ENCODE results near the gene SSH2.

The SSH2 gene

GRCh38 chr17:29769225-29769624 lies 160.8 kb downstream of the SSH2 start:
- no peak for DNase-seq

GRCh38 chr17:29766796-29767327 lies 163.2 kb downstream of the SSH2 start:
- DNase-seq, result no peak

- DNase-seq, result no peak
Observed at GRCh38 chr17:29764748-29765147, 165.3 kb downstream of the SSH2 start.

GRCh38 chr17:29764217-29764616 lies 165.8 kb downstream of the SSH2 start:
- DNase-seq, result no peak

- DNase-seq, result no peak
Observed at GRCh38 chr17:29763273-29763672, 166.8 kb downstream of the SSH2 start.

GRCh38 chr17:29761040-29761761 lies 168.8 kb downstream of the SSH2 start:
- peak; percentile 83 to 88 for DNase-seq

GRCh38 chr17:29760279-29761039 lies 169.6 kb downstream of the SSH2 start:
- DNase-seq, result peak; percentile 23 to 64

- no peak for DNase-seq
Observed at GRCh38 chr17:29758255-29758654, 171.8 kb downstream of the SSH2 start.

- no peak for DNase-seq
Observed at GRCh38 chr17:29757788-29758187, 172.2 kb downstream of the SSH2 start.

GRCh38 chr17:29753845-29754439 lies 176.1 kb downstream of the SSH2 start:
- no peak for DNase-seq

- DNase-seq, result no peak
Observed at GRCh38 chr17:29749045-29749825, 180.8 kb downstream of the SSH2 start.

- DNase-seq, result no peak
Observed at GRCh38 chr17:29748400-29748799, 181.6 kb downstream of the SSH2 start.

- no peak for DNase-seq
Observed at GRCh38 chr17:29747660-29748059, 182.4 kb downstream of the SSH2 start.

- no peak for DNase-seq
Observed at GRCh38 chr17:29746669-29747068, 183.4 kb downstream of the SSH2 start.

- DNase-seq, result no peak
Observed at GRCh38 chr17:29744121-29744520, 185.9 kb downstream of the SSH2 start.

GRCh38 chr17:29742210-29742513 lies 187.9 kb downstream of the SSH2 start:
- DNase-seq, result no peak

- no peak for DNase-seq
Observed at GRCh38 chr17:29740017-29740416, 190.0 kb downstream of the SSH2 start.

GRCh38 chr17:29734640-29735039 lies 195.4 kb downstream of the SSH2 start:
- DNase-seq, result no peak

- DNase-seq, result no peak
Observed at GRCh38 chr17:29733166-29733565, 196.9 kb downstream of the SSH2 start.

- no peak for DNase-seq
Observed at GRCh38 chr17:29732613-29733012, 197.4 kb downstream of the SSH2 start.

GRCh38 chr17:29732209-29732608 lies 197.8 kb downstream of the SSH2 start:
- no peak for DNase-seq

- no peak for DNase-seq
Observed at GRCh38 chr17:29731589-29731929, 198.5 kb downstream of the SSH2 start.

GRCh38 chr17:29728490-29728889 lies 201.5 kb downstream of the SSH2 start:
- no peak for DNase-seq

Measured in stimulated activated CD4-positive, alpha-beta T cell treated with anti-CD3 and anti-CD28 coated beads, Interleukin-4, amount 100 ng/mL, for 4 hours (primary cell).